Breast epithelium (tissue), 3 donors: Measurements from ENCODE around the gene CDCP2.

Experiments used
- POLR2A ChIP-seq: fragments of 450-650 bp; IDR thresholded peaks from one replicate; pipeline ENCODE4 v1.6.1; 2016; ENCODE audit warnings: antibody characterized with exemption, mild to moderate bottlenecking, moderate library complexity
- TF ChIP-seq, protein P1 (sequence below), 3 donors: fragments of 450-650 bp; IDR thresholded peaks; one replicate each; pipeline ENCODE4 v1.5.1; 2016 to 2017; ENCODE audit warnings: antibody characterized with exemption in 3 of 3, mild to moderate bottlenecking in 3 of 3, moderate library complexity in 3 of 3

- TF ChIP-seq, protein P1, sequence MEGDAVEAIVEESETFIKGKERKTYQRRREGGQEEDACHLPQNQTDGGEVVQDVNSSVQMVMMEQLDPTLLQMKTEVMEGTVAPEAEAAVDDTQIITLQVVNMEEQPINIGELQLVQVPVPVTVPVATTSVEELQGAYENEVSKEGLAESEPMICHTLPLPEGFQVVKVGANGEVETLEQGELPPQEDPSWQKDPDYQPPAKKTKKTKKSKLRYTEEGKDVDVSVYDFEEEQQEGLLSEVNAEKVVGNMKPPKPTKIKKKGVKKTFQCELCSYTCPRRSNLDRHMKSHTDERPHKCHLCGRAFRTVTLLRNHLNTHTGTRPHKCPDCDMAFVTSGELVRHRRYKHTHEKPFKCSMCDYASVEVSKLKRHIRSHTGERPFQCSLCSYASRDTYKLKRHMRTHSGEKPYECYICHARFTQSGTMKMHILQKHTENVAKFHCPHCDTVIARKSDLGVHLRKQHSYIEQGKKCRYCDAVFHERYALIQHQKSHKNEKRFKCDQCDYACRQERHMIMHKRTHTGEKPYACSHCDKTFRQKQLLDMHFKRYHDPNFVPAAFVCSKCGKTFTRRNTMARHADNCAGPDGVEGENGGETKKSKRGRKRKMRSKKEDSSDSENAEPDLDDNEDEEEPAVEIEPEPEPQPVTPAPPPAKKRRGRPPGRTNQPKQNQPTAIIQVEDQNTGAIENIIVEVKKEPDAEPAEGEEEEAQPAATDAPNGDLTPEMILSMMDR (IDR thresholded peaks at IDR 0.05) = no peak
- no peak for TF ChIP-seq POLR2A
These were observed 40.0 kb downstream of the CDCP2 start for GRCh38 chr1:54112705-54113368.
